ENCODE measurements around the gene ZSCAN22.
"Not testable (repeated sequence)": the region's sequence is repeated elsewhere in the genome, so short reads cannot be mapped to it uniquely, and the experiment has no call there.

GRCh38 chr19:58348080-58348479 lies 21.3 kb downstream of the ZSCAN22 start:
- TF ChIP-seq CTCF, POLR2AphosphoS5 (IDR thresholded peaks at IDR 0.05): not testable (repeated sequence)
